ENCODE data around the gene MBNL1.
A peak's percentile ranks its signal among the peaks of the same experiment; 100 is the strongest.

Gene MBNL1

DNA sequence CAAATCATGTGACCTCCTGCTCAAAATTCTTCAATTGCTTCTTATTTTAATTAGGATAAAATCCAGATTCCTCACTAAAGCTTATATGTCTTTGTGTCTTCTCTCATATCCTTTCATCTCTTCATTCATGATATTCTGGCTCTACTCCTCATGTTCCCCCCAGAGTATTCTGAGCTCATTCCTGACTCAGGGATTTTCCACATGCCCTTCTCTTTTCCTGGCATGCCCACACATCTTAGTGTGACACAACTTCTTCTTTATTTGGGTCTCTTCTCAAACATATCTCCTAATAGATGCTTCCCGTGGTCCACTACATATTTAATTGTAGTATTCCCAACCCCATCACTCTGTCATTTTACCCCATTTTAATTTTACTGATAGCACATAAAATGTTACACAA is 15.2 kb upstream of the MBNL1 start:
- no peak for DNase-seq (ENCODE audit: low spot score)

GRCh38 chr3:152254041-152254440 is 14.7 kb upstream of the MBNL1 start:
- no peak for DNase-seq (ENCODE audit: low spot score)

GRCh38 chr3:152255290-152255689 is 13.4 kb upstream of the MBNL1 start:
- DNase-seq (ENCODE audit: low spot score): no peak

GRCh38 chr3:152256851-152257562 is 11.7 kb upstream of the MBNL1 start:
- DNase-seq (ENCODE audit: low spot score): no peak

DNA sequence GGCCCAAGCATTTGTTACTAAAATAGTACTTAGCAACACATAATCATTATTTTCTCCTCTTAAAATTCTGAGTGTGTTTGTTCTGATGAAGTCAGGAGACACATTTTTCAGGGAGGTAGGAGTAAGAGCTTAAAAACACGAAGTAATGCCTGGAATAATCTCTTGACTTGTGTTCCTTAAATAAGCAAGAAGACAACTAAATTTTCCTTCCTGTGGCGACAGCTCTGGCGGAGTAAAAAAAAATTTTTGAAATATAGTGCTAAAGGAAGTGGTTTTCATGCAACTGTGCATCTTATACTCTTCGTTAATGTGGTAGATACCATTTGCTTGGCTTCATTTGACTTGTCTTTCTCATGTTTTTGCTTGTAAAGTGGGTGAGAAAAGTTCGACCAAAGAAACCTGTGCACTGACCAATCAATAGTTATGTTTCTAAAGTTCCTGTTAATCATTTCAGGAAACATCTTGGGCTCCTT is 11.1 kb upstream of the MBNL1 start:
- DNase-seq (ENCODE audit: low spot score): no peak

GRCh38 chr3:152258448-152259393 is 10.0 kb upstream of the MBNL1 start:
- no peak for DNase-seq (ENCODE audit: low spot score)

DNA sequence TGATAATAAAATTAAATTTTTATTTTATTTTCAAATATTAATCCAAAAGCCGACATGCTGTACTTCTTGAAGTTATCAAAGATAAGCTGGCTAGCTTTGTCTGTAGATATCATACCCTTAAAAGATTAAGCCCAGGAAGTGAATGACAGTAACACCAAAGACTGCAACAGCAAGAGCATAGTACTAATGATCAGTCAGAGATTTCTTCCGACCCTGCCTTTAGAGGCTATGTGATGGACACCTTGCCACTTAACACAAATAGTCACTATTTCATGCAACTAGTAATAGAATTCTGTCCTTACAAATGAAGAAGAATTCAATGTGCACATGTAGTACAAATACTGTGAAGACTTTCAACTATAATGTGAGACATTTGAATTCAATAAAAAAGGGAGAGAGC is 9.3 kb upstream of the MBNL1 start:
- no peak for DNase-seq (ENCODE audit: low spot score)

- DNase-seq (ENCODE audit: low spot score): no peak
Measured at GRCh38 chr3:152260026-152260425, 8.7 kb upstream of the MBNL1 start.

DNA sequence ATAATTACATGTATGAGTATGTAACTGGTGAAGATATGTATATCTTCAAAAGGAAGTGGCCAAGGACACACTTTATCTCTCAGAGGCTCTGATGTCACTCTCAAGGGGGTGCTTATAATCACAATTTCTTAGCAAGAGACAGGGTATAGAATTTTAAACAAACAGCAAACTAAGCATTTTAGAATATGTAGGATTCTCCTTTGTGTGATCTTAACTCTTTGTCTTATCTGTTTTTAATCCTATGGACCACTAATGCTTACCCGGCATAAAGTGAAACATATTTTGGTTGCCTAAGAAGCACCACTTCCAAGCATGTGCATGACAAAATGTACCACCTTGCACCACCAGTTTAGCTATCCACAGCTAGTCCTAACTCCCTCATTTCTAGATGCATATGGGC is 8.2 kb upstream of the MBNL1 start:
- no peak for DNase-seq (ENCODE audit: low spot score)

DNA sequence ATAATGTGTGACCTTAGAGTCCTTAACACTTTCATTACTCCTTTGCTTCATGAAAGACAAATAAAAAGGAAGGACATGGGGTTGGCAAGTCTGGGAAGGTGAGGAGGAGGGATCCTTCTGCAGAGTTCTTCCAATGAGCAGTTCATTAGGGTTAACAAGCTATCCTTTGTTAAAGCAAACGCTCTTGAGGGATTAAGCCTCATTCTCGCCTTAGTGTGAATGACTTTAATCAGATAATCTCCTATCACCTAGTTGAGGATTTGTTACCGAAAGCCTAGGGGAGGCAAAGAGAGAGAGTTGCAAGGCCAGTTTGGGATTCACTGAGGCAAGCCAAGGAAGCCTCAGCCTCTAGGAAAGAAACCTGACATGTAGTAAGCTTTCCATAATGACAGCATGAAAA is 7.4 kb upstream of the MBNL1 start:
- peak; percentile 50 for DNase-seq (ENCODE audit: low spot score)

GRCh38 chr3:152263711-152264110 is 5.0 kb upstream of the MBNL1 start:
- no peak for DNase-seq (ENCODE audit: low spot score)

DNA sequence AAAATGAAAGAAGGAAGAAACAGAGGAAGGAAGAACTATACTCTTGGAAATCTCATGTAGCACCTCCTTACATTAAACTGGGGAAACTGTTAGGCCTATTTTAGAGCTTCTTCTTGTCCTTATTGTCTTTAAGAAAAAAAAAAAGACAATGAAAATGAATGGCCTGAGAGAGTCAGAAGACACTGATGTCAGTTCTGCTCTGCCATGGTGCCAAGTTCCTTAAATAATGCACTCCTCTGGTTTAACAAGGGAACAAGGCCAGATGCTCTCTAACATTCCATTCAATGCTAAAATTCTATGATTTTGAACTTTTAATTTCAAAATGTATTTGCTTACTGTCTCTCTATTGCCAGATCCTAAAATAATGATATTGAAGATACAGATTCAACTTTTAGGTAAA is 4.4 kb upstream of the MBNL1 start:
- DNase-seq (ENCODE audit: low spot score): no peak

DNA sequence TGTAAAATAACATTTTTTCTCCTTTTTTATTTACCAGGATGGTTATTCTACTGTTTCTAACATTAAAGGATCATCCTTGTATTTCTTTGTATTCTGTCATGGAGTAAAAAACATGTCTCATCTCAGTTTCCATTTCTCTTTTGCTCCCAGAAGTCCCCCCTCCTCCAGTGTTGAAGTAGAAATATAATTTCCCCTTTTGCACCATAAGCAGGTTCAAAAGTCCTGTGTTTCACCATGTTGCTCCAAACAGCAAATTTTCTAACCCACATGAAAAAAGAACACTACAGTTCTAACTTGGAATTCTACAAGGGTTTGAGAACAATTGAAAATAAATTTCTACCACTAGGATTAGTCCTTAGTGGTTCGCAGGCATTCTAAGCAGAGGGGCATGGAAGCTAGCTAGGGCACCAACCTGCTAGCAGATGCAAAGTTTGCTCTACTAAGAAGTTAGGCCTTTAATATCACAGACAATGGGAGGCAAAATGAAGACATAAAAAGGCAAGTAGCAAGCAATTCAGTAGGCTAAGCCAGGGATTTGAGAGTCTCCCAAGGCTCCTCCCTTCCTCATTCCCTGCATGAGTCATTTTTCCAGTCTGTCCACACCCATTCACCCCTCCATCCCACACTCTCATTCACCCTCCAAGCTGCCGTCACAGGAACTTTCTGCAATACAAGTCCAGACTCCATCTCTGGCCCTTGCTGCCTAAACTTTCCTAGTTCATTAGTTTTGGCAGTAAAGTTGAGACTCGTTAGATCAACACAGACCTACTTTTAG is 2.3 kb upstream of the MBNL1 start:
- DNase-seq (ENCODE audit: low spot score): peak; percentile 23

GRCh38 chr3:152267831-152268554 is 736 bp upstream of the MBNL1 start:
- DNase-seq (ENCODE audit: low spot score): no peak

DNA sequence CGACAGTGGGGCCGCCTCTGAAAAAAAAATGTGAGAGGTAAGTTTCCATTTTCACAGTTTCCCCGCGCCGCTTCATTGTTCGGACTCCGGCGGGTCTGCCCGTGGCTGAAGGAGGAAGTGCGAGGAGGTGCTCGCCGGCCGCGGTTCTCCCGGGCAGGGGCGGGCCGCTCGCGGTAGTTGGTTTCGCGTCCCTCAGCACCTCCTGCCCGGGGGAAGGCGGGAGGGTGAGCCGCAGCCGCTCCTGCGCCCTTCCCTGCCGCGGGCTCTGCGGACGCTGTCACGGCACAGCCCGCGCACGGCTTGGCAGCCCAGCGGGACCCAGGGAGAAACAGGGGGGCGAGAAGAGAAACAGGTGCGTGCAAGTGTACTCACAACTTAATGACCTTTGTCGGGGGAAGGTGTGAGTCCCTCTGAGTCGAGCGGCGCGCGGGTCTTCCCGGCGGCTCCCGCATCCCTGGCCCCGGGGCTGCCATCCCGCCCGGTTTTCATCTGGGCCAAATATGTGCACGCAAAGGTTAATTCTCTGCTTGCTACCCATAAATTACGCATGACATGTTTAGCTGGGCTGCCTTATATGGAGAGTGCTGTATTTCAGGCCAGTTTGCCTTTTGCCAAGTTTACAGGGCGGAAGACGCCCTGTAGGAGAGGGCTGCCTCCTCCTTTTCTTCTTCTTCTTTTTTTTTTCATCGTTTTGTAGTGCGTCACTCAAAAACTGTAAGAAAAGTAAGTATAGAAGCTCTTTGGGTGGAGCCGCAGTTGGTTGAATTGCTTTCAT is 514 bp downstream of the MBNL1 start:
- peak; percentile 84 for DNase-seq (ENCODE audit: low spot score)

DNA sequence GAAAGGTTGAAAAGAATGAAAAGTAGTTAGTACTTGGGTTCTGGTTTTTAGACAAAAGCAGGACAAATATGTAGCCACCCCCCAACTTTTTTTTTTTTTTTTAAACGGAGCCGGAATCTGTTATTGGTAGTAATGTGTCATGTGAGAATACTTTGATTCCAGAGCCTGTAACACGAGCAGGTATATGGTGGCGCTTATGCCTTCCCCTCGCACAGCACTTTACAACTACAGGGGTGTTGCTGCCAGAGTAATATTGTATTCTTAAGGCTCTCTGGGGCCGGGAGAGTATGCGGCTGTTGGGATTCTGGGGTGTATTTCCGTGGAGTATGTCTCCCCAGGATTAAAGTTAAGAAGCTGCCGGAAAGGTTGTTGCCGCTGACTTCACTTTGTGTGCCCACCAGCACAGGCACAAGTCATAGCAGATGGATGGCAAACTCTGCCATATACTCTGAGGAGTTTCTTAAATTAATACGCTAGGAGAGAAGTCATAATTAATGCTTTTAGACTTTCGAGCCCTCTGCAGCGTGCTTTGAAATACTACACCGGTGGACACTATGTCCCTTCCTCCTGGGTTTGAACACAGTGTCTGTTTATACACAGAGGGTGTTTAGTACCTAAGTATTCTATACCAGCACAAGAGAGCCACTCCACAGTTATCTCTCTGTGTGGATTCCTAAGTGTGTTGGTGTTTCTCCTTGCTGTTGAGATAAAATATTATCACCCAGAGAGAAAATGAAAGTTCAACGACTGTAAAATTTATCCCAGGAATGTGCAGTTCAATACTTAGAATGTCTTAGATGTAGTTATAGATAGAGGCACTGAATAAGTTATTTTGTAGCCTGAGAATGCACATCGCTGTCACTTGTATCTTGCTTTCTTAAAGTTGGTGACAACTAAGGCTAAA is 1.4 kb downstream of the MBNL1 start:
- DNase-seq (ENCODE audit: low spot score): peak; percentile 47

- DNase-seq (ENCODE audit: low spot score): no peak
Measured at GRCh38 chr3:152270937-152271336, 2.2 kb downstream of the MBNL1 start.

DNA sequence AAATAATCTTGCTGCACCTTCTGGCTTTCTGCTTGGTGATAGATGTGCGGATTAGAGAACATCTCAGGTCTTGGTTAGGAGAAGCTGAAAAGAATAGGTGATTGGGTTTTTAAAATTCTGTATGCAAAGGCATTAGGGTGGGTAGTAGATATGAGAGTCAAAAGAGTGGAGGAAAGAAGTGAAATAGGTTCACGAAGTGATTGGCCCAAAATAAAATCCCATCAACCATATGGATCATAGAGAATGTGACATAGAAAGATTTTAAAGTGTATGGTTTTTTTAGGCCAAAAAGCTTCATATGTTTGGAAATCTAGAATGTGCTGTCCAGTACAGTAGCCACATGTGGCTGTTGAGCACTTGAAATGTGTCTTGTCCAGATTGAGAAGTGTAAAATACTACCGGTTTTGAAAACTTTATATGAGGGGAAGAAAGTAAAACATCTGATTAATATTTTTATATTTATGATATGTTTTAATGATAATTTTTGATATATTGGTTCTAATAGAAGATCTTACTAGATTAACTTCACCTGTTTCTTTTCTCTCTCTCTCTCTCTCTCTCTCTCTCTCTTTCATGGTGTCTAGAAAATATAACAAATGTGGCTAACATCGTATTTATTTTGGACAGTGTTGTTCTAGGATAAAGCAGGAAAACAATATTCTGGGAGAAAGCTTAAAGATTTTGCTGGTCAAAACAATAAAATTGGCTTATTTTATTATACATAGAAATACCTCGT is 2.9 kb downstream of the MBNL1 start:
- DNase-seq (ENCODE audit: low spot score): no peak

GRCh38 chr3:152272771-152273242 is 4.1 kb downstream of the MBNL1 start:
- no peak for DNase-seq (ENCODE audit: low spot score)

Measured in D341Med (cell line).